Liver (tissue), 9 donors: ENCODE measurements around the gene TOP2A. TPM values are rescaled to one million over a fixed set of nuclear protein-coding genes. Genes with fewer than 3 reads are reported as not detected.

Source experiments
- DNase-seq: peaks from one replicate; pipeline ENCODE4 v3.0.0-alpha.2; 2017; ENCODE audit warnings: low spot score
- H3K27ac ChIP-seq, 2 donors: one replicate each; pipeline ENCODE4 v1.7.0; 2013; ENCODE audit warnings: inconsistent platforms in 2 of 2, low read length in 2 of 2, control low read depth in 1 of 2, low read depth in 1 of 2, mild to moderate bottlenecking in 1 of 2
- H3K27me3 ChIP-seq, 4 donors: one replicate each; pipeline versions ENCODE4 v1.6.1 to v1.7.0; 2013; ENCODE audit warnings: low read length in 3 of 4, inconsistent platforms in 1 of 4, mild to moderate bottlenecking in 1 of 4, moderate library complexity in 1 of 4; ENCODE audit not compliant: control insufficient read depth in 4 of 4, insufficient read depth in 4 of 4
- H3K36me3 ChIP-seq, 4 donors: one replicate each; pipeline versions ENCODE4 v1.6.1 to v1.7.0; 2013; ENCODE audit warnings: low read length in 3 of 4, mild to moderate bottlenecking in 3 of 4, low read depth in 1 of 4, moderate library complexity in 1 of 4; ENCODE audit not compliant: control insufficient read depth in 4 of 4, insufficient read depth in 3 of 4
- H3K4me1 ChIP-seq, 4 donors: one replicate each; pipeline versions ENCODE4 v1.6.1 to v1.7.0; 2013; ENCODE audit warnings: low read length in 3 of 4, mild to moderate bottlenecking in 3 of 4, moderate library complexity in 1 of 4; ENCODE audit not compliant: control insufficient read depth in 4 of 4, insufficient read depth in 4 of 4
- H3K4me3 ChIP-seq, 3 donors: one replicate each; pipeline versions ENCODE4 v1.6.1 to v1.7.0; 2013; ENCODE audit warnings: low read length in 3 of 3, control low read depth in 1 of 3, low read depth in 1 of 3, mild to moderate bottlenecking in 1 of 3
- H3K9ac ChIP-seq, 2 donors: one replicate each; pipeline ENCODE4 v1.7.0; 2013; ENCODE audit warnings: low read length in 2 of 2, mild to moderate bottlenecking in 2 of 2, moderate library complexity in 2 of 2, control low read depth in 1 of 2, low read depth in 1 of 2
- H3K9me3 ChIP-seq, 4 donors: one replicate each; pipeline versions ENCODE4 v1.6.1 to v1.7.0; 2013; ENCODE audit warnings: low read length in 3 of 4; ENCODE audit not compliant: control insufficient read depth in 4 of 4
- EGR1 ChIP-seq, 2 donors: IDR thresholded peaks; 2 replicates each; pipeline ENCODE4 v1.6.1; 2016 to 2018; ENCODE audit warnings: antibody characterized with exemption in 2 of 2, low read depth in 2 of 2
- FOXA2 ChIP-seq: IDR thresholded peaks from 2 replicates; pipeline ENCODE4 v1.6.1; 2016; ENCODE audit warnings: antibody characterized with exemption
- GABPA ChIP-seq, 2 donors: IDR thresholded peaks in 1 of 2; conservative IDR thresholded peaks in 1 of 2; 2 replicates each; pipeline ENCODE4 v1.6.1; 2016; ENCODE audit warnings: antibody characterized with exemption in 2 of 2, mild to moderate bottlenecking in 1 of 2, moderate library complexity in 1 of 2
- HNF4G ChIP-seq: IDR thresholded peaks from 2 replicates; pipeline ENCODE4 v1.6.1; 2016; ENCODE audit warnings: antibody characterized with exemption
- JUND ChIP-seq, 2 donors: IDR thresholded peaks; 2 replicates each; pipeline ENCODE4 v1.6.1; 2016; ENCODE audit warnings: antibody characterized with exemption in 2 of 2
- NR2F2 ChIP-seq: IDR thresholded peaks from 2 replicates; pipeline ENCODE4 v1.6.1; 2016; ENCODE audit warnings: antibody characterized with exemption
- RAD21 ChIP-seq, 2 donors: IDR thresholded peaks; 2 replicates each; pipeline ENCODE4 v1.6.1; 2016; ENCODE audit warnings: antibody characterized with exemption in 2 of 2, mild to moderate bottlenecking in 2 of 2
- RXRA ChIP-seq, 2 donors: IDR thresholded peaks; 2 replicates each; pipeline ENCODE4 v1.6.1; 2017 to 2018; ENCODE audit warnings: antibody characterized with exemption in 2 of 2, mild to moderate bottlenecking in 1 of 2
- SP1 ChIP-seq: IDR thresholded peaks from 2 replicates; pipeline ENCODE4 v1.6.1; 2018; ENCODE audit warnings: antibody characterized with exemption, mild to moderate bottlenecking
- TAF1 ChIP-seq: conservative IDR thresholded peaks from 2 replicates; pipeline ENCODE4 v1.6.1; 2016; ENCODE audit warnings: antibody characterized with exemption, mild to moderate bottlenecking
- YY1 ChIP-seq: IDR thresholded peaks from 2 replicates; pipeline ENCODE4 v1.6.1; 2016; ENCODE audit warnings: antibody characterized with exemption, mild to moderate bottlenecking
- WGBS: extraction: QIAGEN DNeasy Blood & Tissue Kit; methylation state at CpG from one replicate; pipeline ENCODE4 v1.1.7; 2013; 5-methylcytosine and 5-hydroxymethylcytosine counted together
- polyA plus RNA-seq, 2 donors: library from polyadenylated mRNA; stranded (reverse) in 1 of 2; unstranded in 1 of 2; fragments of 200-250 nt in 1 of 2; fragments of >200 nt in 1 of 2; fragmentation: Nextera tagmentation in 1 of 2; extraction: Ambion mirVana in 1 of 2; gene quantifications; one replicate each; pipeline versions ENCODE4 v1.2.1 to v1.2.3, GENCODE V29; 2013 to 2015
- total RNA-seq, 2 donors: library from RNA; depleted of rRNA; stranded (reverse); fragments of >200 nt; gene quantifications; one replicate each; pipeline ENCODE4 v1.2.3, GENCODE V29; 2014
- TF ChIP-seq, protein P1 (sequence below): IDR thresholded peaks from 2 replicates; pipeline ENCODE4 v1.6.1; 2016; ENCODE audit warnings: antibody characterized with exemption
- TF ChIP-seq, protein P2 (sequence below): IDR thresholded peaks from 2 replicates; pipeline ENCODE4 v1.6.1; 2016; ENCODE audit warnings: antibody characterized with exemption, mild to moderate bottlenecking
- TF ChIP-seq, protein P3 (sequence below): IDR thresholded peaks from 2 replicates; pipeline ENCODE4 v1.6.1; 2016; ENCODE audit warnings: antibody characterized with exemption
- TF ChIP-seq, protein P4 (sequence below): fragments of 150-350 bp; IDR thresholded peaks from 2 replicates; pipeline ENCODE4 v1.5.1; 2017; ENCODE audit warnings: improper control_type of control experiment, low read depth, low read length; ENCODE audit not compliant: missing input control
- TF ChIP-seq, protein P5 (sequence below): IDR thresholded peaks from 2 replicates; pipeline ENCODE4 v1.6.1; 2016; ENCODE audit warnings: antibody characterized with exemption
- donor health status: healthy.
- donor health status: healthy.
- donor health status: healthy.
- donor health status: healthy.
- donor health status: healthy.

TOP2A gene
- total and polyA plus RNA-seq, 4 donors: 0.08 to 102 (median 3.6) TPM

DNA sequence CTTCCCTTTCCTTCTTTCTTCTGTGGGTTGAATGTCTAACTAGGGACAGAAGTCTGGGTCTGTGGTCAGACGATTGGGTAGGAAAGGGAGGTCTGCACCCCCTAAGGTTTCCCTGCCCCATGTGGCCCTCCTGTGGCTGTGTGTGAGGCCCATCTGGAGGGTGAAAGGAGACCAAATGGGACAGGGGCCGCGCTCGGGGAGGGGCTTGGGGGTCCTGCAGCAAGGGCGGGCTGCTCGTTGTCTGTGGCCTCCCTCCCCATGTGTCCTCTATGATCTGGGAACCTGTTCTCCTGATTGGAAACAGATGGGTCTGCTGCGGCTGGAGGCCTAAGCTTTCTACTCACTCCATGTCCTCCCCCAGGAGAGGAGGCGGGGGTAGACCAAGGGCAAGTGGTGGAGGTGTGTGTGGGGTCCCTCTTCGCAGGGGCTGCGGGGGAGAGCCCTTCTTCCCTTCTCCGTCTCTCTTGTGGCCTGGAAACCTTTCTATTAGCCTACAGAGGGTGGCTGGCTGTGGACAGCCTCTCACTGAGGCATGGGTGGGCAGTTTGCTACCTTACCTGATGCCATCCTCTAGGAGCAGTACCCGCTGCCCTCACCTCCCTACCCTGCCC, 44.1 kb upstream of the TOP2A start:
- Histone ChIP-seq H3K4me3 (no peak overlapping the region), H3K9ac (no peak overlapping the region), H3K36me3 (peaks cover 2 to 12% (median 10%) of the 10 kb centered on the region in 4 donors), H3K27ac (peak overlapping the region; percentile 57 to 60), H3K4me1 (peaks cover 0 to 60% (median 54%) of the 10 kb centered on the region in 4 donors), H3K27me3 (no peaks in the 10 kb centered on the region), H3K9me3 (no peaks in the 10 kb centered on the region)
- no peak for TF ChIP-seq JUND (IDR thresholded peaks at IDR 0.05)
- no peak for TF ChIP-seq SP1
- TF ChIP-seq, protein P1, sequence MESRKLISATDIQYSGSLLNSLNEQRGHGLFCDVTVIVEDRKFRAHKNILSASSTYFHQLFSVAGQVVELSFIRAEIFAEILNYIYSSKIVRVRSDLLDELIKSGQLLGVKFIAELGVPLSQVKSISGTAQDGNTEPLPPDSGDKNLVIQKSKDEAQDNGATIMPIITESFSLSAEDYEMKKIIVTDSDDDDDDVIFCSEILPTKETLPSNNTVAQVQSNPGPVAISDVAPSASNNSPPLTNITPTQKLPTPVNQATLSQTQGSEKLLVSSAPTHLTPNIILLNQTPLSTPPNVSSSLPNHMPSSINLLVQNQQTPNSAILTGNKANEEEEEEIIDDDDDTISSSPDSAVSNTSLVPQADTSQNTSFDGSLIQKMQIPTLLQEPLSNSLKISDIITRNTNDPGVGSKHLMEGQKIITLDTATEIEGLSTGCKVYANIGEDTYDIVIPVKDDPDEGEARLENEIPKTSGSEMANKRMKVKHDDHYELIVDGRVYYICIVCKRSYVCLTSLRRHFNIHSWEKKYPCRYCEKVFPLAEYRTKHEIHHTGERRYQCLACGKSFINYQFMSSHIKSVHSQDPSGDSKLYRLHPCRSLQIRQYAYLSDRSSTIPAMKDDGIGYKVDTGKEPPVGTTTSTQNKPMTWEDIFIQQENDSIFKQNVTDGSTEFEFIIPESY: no peak
- no peak for TF ChIP-seq HNF4G
- TF ChIP-seq, protein P2, sequence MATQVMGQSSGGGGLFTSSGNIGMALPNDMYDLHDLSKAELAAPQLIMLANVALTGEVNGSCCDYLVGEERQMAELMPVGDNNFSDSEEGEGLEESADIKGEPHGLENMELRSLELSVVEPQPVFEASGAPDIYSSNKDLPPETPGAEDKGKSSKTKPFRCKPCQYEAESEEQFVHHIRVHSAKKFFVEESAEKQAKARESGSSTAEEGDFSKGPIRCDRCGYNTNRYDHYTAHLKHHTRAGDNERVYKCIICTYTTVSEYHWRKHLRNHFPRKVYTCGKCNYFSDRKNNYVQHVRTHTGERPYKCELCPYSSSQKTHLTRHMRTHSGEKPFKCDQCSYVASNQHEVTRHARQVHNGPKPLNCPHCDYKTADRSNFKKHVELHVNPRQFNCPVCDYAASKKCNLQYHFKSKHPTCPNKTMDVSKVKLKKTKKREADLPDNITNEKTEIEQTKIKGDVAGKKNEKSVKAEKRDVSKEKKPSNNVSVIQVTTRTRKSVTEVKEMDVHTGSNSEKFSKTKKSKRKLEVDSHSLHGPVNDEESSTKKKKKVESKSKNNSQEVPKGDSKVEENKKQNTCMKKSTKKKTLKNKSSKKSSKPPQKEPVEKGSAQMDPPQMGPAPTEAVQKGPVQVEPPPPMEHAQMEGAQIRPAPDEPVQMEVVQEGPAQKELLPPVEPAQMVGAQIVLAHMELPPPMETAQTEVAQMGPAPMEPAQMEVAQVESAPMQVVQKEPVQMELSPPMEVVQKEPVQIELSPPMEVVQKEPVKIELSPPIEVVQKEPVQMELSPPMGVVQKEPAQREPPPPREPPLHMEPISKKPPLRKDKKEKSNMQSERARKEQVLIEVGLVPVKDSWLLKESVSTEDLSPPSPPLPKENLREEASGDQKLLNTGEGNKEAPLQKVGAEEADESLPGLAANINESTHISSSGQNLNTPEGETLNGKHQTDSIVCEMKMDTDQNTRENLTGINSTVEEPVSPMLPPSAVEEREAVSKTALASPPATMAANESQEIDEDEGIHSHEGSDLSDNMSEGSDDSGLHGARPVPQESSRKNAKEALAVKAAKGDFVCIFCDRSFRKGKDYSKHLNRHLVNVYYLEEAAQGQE: no peak
- no peak for TF ChIP-seq YY1
- no peak for TF ChIP-seq FOXA2
- TF ChIP-seq, protein P3, sequence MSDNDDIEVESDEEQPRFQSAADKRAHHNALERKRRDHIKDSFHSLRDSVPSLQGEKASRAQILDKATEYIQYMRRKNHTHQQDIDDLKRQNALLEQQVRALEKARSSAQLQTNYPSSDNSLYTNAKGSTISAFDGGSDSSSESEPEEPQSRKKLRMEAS: no peak
- no peak for TF ChIP-seq RAD21 (IDR thresholded peaks at IDR 0.05)
- TF ChIP-seq GABPA (IDR thresholded peaks at IDR 0.05 in 1 of 2, conservative IDR thresholded peaks at IDR 0.05 in 1 of 2): no peak
- no peak for TF ChIP-seq RXRA (IDR thresholded peaks at IDR 0.05)
- TF ChIP-seq, protein P4, sequence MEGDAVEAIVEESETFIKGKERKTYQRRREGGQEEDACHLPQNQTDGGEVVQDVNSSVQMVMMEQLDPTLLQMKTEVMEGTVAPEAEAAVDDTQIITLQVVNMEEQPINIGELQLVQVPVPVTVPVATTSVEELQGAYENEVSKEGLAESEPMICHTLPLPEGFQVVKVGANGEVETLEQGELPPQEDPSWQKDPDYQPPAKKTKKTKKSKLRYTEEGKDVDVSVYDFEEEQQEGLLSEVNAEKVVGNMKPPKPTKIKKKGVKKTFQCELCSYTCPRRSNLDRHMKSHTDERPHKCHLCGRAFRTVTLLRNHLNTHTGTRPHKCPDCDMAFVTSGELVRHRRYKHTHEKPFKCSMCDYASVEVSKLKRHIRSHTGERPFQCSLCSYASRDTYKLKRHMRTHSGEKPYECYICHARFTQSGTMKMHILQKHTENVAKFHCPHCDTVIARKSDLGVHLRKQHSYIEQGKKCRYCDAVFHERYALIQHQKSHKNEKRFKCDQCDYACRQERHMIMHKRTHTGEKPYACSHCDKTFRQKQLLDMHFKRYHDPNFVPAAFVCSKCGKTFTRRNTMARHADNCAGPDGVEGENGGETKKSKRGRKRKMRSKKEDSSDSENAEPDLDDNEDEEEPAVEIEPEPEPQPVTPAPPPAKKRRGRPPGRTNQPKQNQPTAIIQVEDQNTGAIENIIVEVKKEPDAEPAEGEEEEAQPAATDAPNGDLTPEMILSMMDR: no peak
- no peak for TF ChIP-seq EGR1 (IDR thresholded peaks at IDR 0.05; ENCODE audit: low read depth in 2 of 2)
- no peak for DNase-seq
- WGBS: 64% methylated on average over 12 of the region's 12 CpGs

DNA sequence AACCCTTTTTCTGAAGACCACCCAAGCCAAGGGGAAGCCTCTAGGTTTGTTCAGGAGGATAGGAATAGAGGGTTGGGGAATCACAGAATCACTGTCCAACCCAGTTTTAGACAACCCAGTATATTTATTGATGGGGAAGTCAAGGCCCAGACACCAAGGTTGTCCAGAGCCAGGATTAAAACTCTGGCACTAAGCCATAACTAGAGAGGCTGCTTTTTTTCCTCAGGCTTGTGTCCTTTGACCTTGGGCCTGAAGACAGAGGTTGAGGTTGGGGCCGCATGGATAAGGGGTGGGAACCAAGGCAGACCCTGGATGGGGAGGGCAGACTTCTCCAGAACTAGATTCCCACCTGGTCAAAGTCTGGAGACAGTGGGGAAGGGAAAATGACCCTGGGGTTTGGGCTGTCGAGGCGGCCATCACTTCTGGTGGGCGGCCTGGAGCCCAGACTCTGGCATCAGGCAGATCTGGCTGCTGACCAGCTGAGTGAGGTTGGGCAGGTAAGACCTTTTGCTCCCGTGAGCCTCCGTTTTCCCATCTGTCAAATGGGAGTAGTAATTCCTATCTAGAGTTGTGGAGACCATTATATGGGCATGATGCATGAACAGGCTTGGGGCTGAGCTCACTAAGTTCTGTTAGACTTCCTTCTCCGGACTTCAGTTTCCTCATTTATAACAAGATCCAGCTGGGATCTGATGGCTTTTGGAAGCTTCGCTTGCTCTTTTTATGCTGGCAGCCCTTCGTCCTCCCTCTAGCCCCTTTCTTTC, 43.5 kb upstream of the TOP2A start:
- no peak overlapping the region for H3K9ac ChIP-seq
- no peaks in the 10 kb centered on the region for H3K27me3 ChIP-seq
- H3K4me1 ChIP-seq: peaks cover 0 to 67% (median 61%) of the 10 kb centered on the region in 4 donors
- 37% methylated on average over 9 of the region's 9 CpGs for WGBS
- no peak overlapping the region for H3K4me3 ChIP-seq
- DNase-seq: no peak
- peaks cover 6 to 17% (median 15%) of the 10 kb centered on the region in 4 donors for H3K36me3 ChIP-seq
- H3K9me3 ChIP-seq: no peaks in the 10 kb centered on the region
- peak overlapping the region; percentile 33 to 57 for H3K27ac ChIP-seq
- TF ChIP-seq, protein P5, sequence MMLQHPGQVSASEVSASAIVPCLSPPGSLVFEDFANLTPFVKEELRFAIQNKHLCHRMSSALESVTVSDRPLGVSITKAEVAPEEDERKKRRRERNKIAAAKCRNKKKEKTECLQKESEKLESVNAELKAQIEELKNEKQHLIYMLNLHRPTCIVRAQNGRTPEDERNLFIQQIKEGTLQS: no peak
- TF ChIP-seq, protein P2: no peak
- TF ChIP-seq NR2F2: peak; percentile 68
- no peak for TF ChIP-seq TAF1
- TF ChIP-seq, protein P4: peak; percentile 3
